ENCODE data around the gene HTRA2.
A peak's percentile ranks its signal among the peaks of the same experiment; 100 is the strongest.

The HTRA2 gene

GRCh38 chr2:74524955-74525716 is 4.6 kb upstream of the HTRA2 start:
- peaks cover 38% of the 10 kb centered on the region for H3K36me3 ChIP-seq (ENCODE audit: control insufficient read depth, insufficient read depth, low read length)
- peaks cover 8% of the 10 kb centered on the region for H3K4me1 ChIP-seq (ENCODE audit: control insufficient read depth, insufficient read depth, low read length, poor library complexity, severe bottlenecking)
- H3K27ac ChIP-seq (ENCODE audit: low read depth, low read length, severe bottlenecking): no peak overlapping the region
- 92 to 97% methylated on average over 8 of the region's 10 CpGs for WGBS, 2 experiments (ENCODE audit: insufficient coverage in 2 of 2)
- H3K4me3 ChIP-seq (ENCODE audit: extremely low read depth, insufficient read depth, low read length, poor library complexity, severe bottlenecking): no peak overlapping the region
- no peaks in the 10 kb centered on the region for H3K9me3 ChIP-seq (ENCODE audit: control insufficient read depth, low read length)

GRCh38 chr2:74525717-74526648 is 3.8 kb upstream of the HTRA2 start, which contains the start of gene DQX1:
Gene DQX1, minus strand, starts transcription at chr2:74526231. Its CDS starts 502 bp downstream, at chr2:74525729.
- Histone ChIP-seq H3K4me3 (ENCODE audit: extremely low read depth, insufficient read depth, low read length, poor library complexity, severe bottlenecking) (no peak within 1 kb of the TSS), H3K36me3 (ENCODE audit: control insufficient read depth, insufficient read depth, low read length) (peaks cover 40% of the 10 kb centered on the region)
- WGBS, 2 experiments (ENCODE audit: insufficient coverage in 2 of 2): 94 to 96% methylated on average over 8 to 9 of the region's 11 CpGs

GRCh38 chr2:74526649-74527230 is 3.0 kb upstream of the HTRA2 start:
- Histone ChIP-seq H3K9me3 (ENCODE audit: control insufficient read depth, low read length) (no peaks in the 10 kb centered on the region), H3K36me3 (ENCODE audit: control insufficient read depth, insufficient read depth, low read length) (peaks cover 47% of the 10 kb centered on the region), H3K4me1 (ENCODE audit: control insufficient read depth, insufficient read depth, low read length, poor library complexity, severe bottlenecking) (peaks cover 12% of the 10 kb centered on the region), H3K4me3 (ENCODE audit: extremely low read depth, insufficient read depth, low read length, poor library complexity, severe bottlenecking) (no peak overlapping the region), H3K27ac (ENCODE audit: low read depth, low read length, severe bottlenecking) (no peak overlapping the region)
- WGBS, 2 experiments (ENCODE audit: insufficient coverage in 2 of 2): 98 to 100% methylated on average over 5 to 8 of the region's 11 CpGs

More at GRCh38 chr2:74525717-74526648, 3.8 kb upstream of the HTRA2 start, which contains the start of gene DQX1:
- H3K4me1 ChIP-seq (ENCODE audit: control insufficient read depth, insufficient read depth, low read length, poor library complexity, severe bottlenecking): peaks cover 11% of the 10 kb centered on the region
- no peak within 1 kb of the TSS for H3K27ac ChIP-seq (ENCODE audit: low read depth, low read length, severe bottlenecking)
- H3K9me3 ChIP-seq (ENCODE audit: control insufficient read depth, low read length): no peaks in the 10 kb centered on the region

- WGBS, 2 experiments (ENCODE audit: insufficient coverage in 2 of 2): 95 to 98% methylated on average over 6 to 7 of the region's 9 CpGs
- Histone ChIP-seq H3K9me3 (ENCODE audit: control insufficient read depth, low read length) (no peaks in the 10 kb centered on the region), H3K27ac (ENCODE audit: low read depth, low read length, severe bottlenecking) (no peak overlapping the region), H3K4me3 (ENCODE audit: extremely low read depth, insufficient read depth, low read length, poor library complexity, severe bottlenecking) (peak overlapping the region; percentile 98), H3K36me3 (ENCODE audit: control insufficient read depth, insufficient read depth, low read length) (peaks cover 52% of the 10 kb centered on the region), H3K4me1 (ENCODE audit: control insufficient read depth, insufficient read depth, low read length, poor library complexity, severe bottlenecking) (peaks cover 12% of the 10 kb centered on the region)
Observed at GRCh38 chr2:74527741-74528140, 2.0 kb upstream of the HTRA2 start.

- Histone ChIP-seq H3K36me3 (ENCODE audit: control insufficient read depth, insufficient read depth, low read length) (peaks cover 62% of the 10 kb centered on the region), H3K4me3 (ENCODE audit: extremely low read depth, insufficient read depth, low read length, poor library complexity, severe bottlenecking) (peak overlapping the region; percentile 98), H3K27ac (ENCODE audit: low read depth, low read length, severe bottlenecking) (peak overlapping the region; percentile 64), H3K9me3 (ENCODE audit: control insufficient read depth, low read length) (no peaks in the 10 kb centered on the region), H3K4me1 (ENCODE audit: control insufficient read depth, insufficient read depth, low read length, poor library complexity, severe bottlenecking) (peaks cover 12% of the 10 kb centered on the region)
- WGBS, 2 experiments (ENCODE audit: insufficient coverage in 2 of 2): 0 to 10% methylated on average over 16 to 22 of the region's 29 CpGs
Observed at GRCh38 chr2:74528600-74529356, 955 bp upstream of the HTRA2 start.

GRCh38 chr2:74530239-74531187 is 780 bp downstream of the HTRA2 start:
- peaks cover 65% of the 10 kb centered on the region for H3K36me3 ChIP-seq (ENCODE audit: control insufficient read depth, insufficient read depth, low read length)
- 16 to 17% methylated on average over 32 to 39 of the region's 54 CpGs for WGBS, 2 experiments (ENCODE audit: insufficient coverage in 2 of 2)
- peak overlapping the region; percentile 49 for H3K27ac ChIP-seq (ENCODE audit: low read depth, low read length, severe bottlenecking)
- peak overlapping the region; percentile 98 for H3K4me3 ChIP-seq (ENCODE audit: extremely low read depth, insufficient read depth, low read length, poor library complexity, severe bottlenecking)
- H3K4me1 ChIP-seq (ENCODE audit: control insufficient read depth, insufficient read depth, low read length, poor library complexity, severe bottlenecking): peaks cover 12% of the 10 kb centered on the region
- H3K9me3 ChIP-seq (ENCODE audit: control insufficient read depth, low read length): no peaks in the 10 kb centered on the region

GRCh38 chr2:74531666-74532065 is 1.9 kb downstream of the HTRA2 start:
- Histone ChIP-seq H3K9me3 (ENCODE audit: control insufficient read depth, low read length) (no peaks in the 10 kb centered on the region), H3K27ac (ENCODE audit: low read depth, low read length, severe bottlenecking) (no peak overlapping the region), H3K4me1 (ENCODE audit: control insufficient read depth, insufficient read depth, low read length, poor library complexity, severe bottlenecking) (peaks cover 12% of the 10 kb centered on the region), H3K36me3 (ENCODE audit: control insufficient read depth, insufficient read depth, low read length) (peaks cover 55% of the 10 kb centered on the region), H3K4me3 (ENCODE audit: extremely low read depth, insufficient read depth, low read length, poor library complexity, severe bottlenecking) (no peak overlapping the region)
- 86 to 87% methylated on average over 4 to 7 of the region's 7 CpGs for WGBS, 2 experiments (ENCODE audit: insufficient coverage in 2 of 2)

DNA sequence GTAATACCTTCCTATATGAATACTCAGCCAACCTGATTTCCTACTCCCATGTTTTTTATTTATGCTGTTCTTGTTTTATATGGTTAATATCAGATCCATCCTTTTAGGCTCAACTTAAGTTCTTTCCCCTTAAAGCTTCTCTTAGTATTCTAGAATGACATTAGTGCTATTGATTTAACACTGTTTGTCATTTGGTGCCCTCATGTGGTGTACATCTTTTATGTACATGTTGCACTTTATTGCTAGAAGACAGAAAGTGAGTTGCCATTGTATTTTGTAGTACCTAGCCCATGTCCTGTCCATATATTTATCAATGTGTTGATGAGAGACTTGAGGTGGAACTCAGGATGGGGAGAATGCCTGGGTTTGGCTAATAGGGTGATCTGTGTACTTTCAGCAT is 2.5 kb downstream of the HTRA2 start:
- Histone ChIP-seq H3K36me3 (ENCODE audit: control insufficient read depth, insufficient read depth, low read length) (peaks cover 50% of the 10 kb centered on the region), H3K4me1 (ENCODE audit: control insufficient read depth, insufficient read depth, low read length, poor library complexity, severe bottlenecking) (peaks cover 17% of the 10 kb centered on the region)

GRCh38 chr2:74533464-74533863 is 3.7 kb downstream of the HTRA2 start:
- WGBS, 2 experiments (ENCODE audit: insufficient coverage in 2 of 2): 97 to 100% methylated on average over 4 of the region's 4 CpGs
- Histone ChIP-seq H3K9me3 (ENCODE audit: control insufficient read depth, low read length) (no peaks in the 10 kb centered on the region), H3K27ac (ENCODE audit: low read depth, low read length, severe bottlenecking) (no peak overlapping the region), H3K4me3 (ENCODE audit: extremely low read depth, insufficient read depth, low read length, poor library complexity, severe bottlenecking) (no peak overlapping the region), H3K4me1 (ENCODE audit: control insufficient read depth, insufficient read depth, low read length, poor library complexity, severe bottlenecking) (peaks cover 14% of the 10 kb centered on the region), H3K36me3 (ENCODE audit: control insufficient read depth, insufficient read depth, low read length) (peaks cover 37% of the 10 kb centered on the region)

More for the DNA sequence above, 2.5 kb downstream of the HTRA2 start:
- H3K27ac ChIP-seq (ENCODE audit: low read depth, low read length, severe bottlenecking): no peak overlapping the region
- no peak overlapping the region for H3K4me3 ChIP-seq (ENCODE audit: extremely low read depth, insufficient read depth, low read length, poor library complexity, severe bottlenecking)
- H3K9me3 ChIP-seq (ENCODE audit: control insufficient read depth, low read length): no peaks in the 10 kb centered on the region

Measured in mesodermal cell (in vitro differentiated cells).